ENCODE measurements around the gene STAB2. TPM values are rescaled to one million over a fixed set of nuclear protein-coding genes. Genes with fewer than 3 reads are reported as not detected.

The STAB2 gene
- total RNA-seq, 1 donor from 2014 or later, result not detected

GRCh38 chr12:103680591-103681141 lies 93.6 kb downstream of the STAB2 start:
- DNase-seq (ENCODE audit: extremely low spot score, unreplicated experiment), result no peak
- Mint-ChIP-seq H3K36me3 (ENCODE audit: unreplicated experiment) (no peaks in the 10 kb centered on the region), H3K27me3 (ENCODE audit: unreplicated experiment) (peaks cover 13% of the 10 kb centered on the region), H3K4me3 (ENCODE audit: unreplicated experiment) (no peak overlapping the region), H3K9me3 (ENCODE audit: unreplicated experiment) (no peaks in the 10 kb centered on the region), H3K27ac (ENCODE audit: unreplicated experiment) (no peak overlapping the region), H3K4me1 (ENCODE audit: unreplicated experiment) (no peaks in the 10 kb centered on the region)
- TF ChIP-seq, protein P1, sequence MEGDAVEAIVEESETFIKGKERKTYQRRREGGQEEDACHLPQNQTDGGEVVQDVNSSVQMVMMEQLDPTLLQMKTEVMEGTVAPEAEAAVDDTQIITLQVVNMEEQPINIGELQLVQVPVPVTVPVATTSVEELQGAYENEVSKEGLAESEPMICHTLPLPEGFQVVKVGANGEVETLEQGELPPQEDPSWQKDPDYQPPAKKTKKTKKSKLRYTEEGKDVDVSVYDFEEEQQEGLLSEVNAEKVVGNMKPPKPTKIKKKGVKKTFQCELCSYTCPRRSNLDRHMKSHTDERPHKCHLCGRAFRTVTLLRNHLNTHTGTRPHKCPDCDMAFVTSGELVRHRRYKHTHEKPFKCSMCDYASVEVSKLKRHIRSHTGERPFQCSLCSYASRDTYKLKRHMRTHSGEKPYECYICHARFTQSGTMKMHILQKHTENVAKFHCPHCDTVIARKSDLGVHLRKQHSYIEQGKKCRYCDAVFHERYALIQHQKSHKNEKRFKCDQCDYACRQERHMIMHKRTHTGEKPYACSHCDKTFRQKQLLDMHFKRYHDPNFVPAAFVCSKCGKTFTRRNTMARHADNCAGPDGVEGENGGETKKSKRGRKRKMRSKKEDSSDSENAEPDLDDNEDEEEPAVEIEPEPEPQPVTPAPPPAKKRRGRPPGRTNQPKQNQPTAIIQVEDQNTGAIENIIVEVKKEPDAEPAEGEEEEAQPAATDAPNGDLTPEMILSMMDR (IDR thresholded peaks at IDR 0.05), result no peak

DNA sequence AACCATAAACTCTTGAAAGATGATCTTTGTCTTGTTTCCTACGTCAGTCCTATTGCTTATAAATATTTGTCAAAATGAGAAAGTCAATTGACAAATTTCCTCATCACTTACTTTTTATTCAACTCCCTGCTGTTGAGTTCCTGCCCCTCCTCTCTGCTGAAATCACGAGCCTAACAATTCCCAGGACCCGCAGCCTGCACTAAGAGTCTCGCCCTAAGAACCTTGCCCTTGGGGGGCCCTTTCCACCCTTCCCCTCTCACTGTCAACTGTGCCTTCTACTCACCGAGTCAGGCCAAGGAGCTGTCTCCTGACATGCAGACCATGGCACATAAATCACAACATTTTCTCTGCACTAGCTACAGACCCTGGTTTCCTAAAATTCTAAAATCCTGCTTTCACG lies 99.0 kb downstream of the STAB2 start:
- DNase-seq (ENCODE audit: extremely low spot score, unreplicated experiment), result no peak
- H3K4me3 Mint-ChIP-seq (ENCODE audit: unreplicated experiment), result no peak overlapping the region
- H3K9me3 Mint-ChIP-seq (ENCODE audit: unreplicated experiment), result no peaks in the 10 kb centered on the region
- no peaks in the 10 kb centered on the region for H3K36me3 Mint-ChIP-seq (ENCODE audit: unreplicated experiment)
- no peak overlapping the region for H3K27ac Mint-ChIP-seq (ENCODE audit: unreplicated experiment)
- TF ChIP-seq, protein P1 (IDR thresholded peaks at IDR 0.05), result no peak
- no peaks in the 10 kb centered on the region for H3K4me1 Mint-ChIP-seq (ENCODE audit: unreplicated experiment)
- peaks cover 12% of the 10 kb centered on the region for H3K27me3 Mint-ChIP-seq (ENCODE audit: unreplicated experiment)

DNA sequence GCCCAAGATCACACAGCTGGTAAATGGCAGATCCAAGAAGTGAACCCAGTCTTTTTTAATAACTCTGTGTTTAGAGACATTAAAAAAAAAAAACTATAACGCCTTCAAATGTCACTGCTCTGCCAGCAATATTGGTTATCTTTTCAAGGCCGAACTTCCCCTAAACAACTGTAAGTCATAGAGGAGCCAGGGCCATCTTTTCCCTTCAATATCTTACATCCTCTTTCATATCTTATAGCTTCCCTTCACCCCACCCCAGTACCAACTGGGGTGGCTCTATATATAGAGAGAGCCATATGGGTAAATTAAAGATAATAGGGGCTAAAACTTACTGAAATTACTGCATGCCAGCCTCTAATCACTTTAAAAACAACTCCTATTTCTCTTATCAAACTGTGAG lies 100.2 kb downstream of the STAB2 start:
- DNase-seq (ENCODE audit: extremely low spot score, unreplicated experiment), result no peak
- H3K27me3 Mint-ChIP-seq (ENCODE audit: unreplicated experiment), result peaks cover 12% of the 10 kb centered on the region
- TF ChIP-seq, protein P1 (IDR thresholded peaks at IDR 0.05), result no peak
- H3K27ac Mint-ChIP-seq (ENCODE audit: unreplicated experiment), result no peak overlapping the region
- H3K36me3 Mint-ChIP-seq (ENCODE audit: unreplicated experiment), result no peaks in the 10 kb centered on the region
- no peaks in the 10 kb centered on the region for H3K4me1 Mint-ChIP-seq (ENCODE audit: unreplicated experiment)
- H3K4me3 Mint-ChIP-seq (ENCODE audit: unreplicated experiment), result no peak overlapping the region
- H3K9me3 Mint-ChIP-seq (ENCODE audit: unreplicated experiment), result no peaks in the 10 kb centered on the region

GRCh38 chr12:103688376-103689063 lies 101.4 kb downstream of the STAB2 start:
- Mint-ChIP-seq H3K9me3 (ENCODE audit: unreplicated experiment) (no peaks in the 10 kb centered on the region), H3K27ac (ENCODE audit: unreplicated experiment) (no peak overlapping the region), H3K27me3 (ENCODE audit: unreplicated experiment) (peaks cover 14% of the 10 kb centered on the region), H3K4me1 (ENCODE audit: unreplicated experiment) (no peaks in the 10 kb centered on the region), H3K36me3 (ENCODE audit: unreplicated experiment) (no peaks in the 10 kb centered on the region), H3K4me3 (ENCODE audit: unreplicated experiment) (no peak overlapping the region)
- no peak for DNase-seq (ENCODE audit: extremely low spot score, unreplicated experiment)
- TF ChIP-seq, protein P1 (IDR thresholded peaks at IDR 0.05), result no peak

GRCh38 chr12:103690426-103690825 lies 103.4 kb downstream of the STAB2 start:
- TF ChIP-seq, protein P1 (IDR thresholded peaks at IDR 0.05), result no peak
- H3K4me1 Mint-ChIP-seq (ENCODE audit: unreplicated experiment), result no peaks in the 10 kb centered on the region
- DNase-seq (ENCODE audit: extremely low spot score, unreplicated experiment), result no peak
- no peaks in the 10 kb centered on the region for H3K36me3 Mint-ChIP-seq (ENCODE audit: unreplicated experiment)
- H3K27ac Mint-ChIP-seq (ENCODE audit: unreplicated experiment), result no peak overlapping the region
- H3K4me3 Mint-ChIP-seq (ENCODE audit: unreplicated experiment), result no peak overlapping the region
- H3K27me3 Mint-ChIP-seq (ENCODE audit: unreplicated experiment), result peaks cover 13% of the 10 kb centered on the region
- no peaks in the 10 kb centered on the region for H3K9me3 Mint-ChIP-seq (ENCODE audit: unreplicated experiment)
